Activated CD8-positive, alpha-beta T cell treated with anti-CD3 and anti-CD28 coated beads for 36 hours (primary cell): ENCODE data around the gene NPM1. TPM values are rescaled to one million over a fixed set of nuclear protein-coding genes. Genes with fewer than 3 reads are reported as not detected.
"Not testable (repeated sequence)": the region's sequence is repeated elsewhere in the genome, so short reads cannot be mapped to it uniquely, and the experiment has no call there.

ENCODE experiments used
- ATAC-seq: fragments of 200-7000 bp; cut with Tn5 transposase; one replicate; pipeline ENCODE4 v1.10.0; 2021; ENCODE audit warnings: mild to moderate bottlenecking, moderate library complexity
- CTCF ChIA-PET: fragments of 350-600 bp; sonication (Branson Sonifier 250); formaldehyde crosslinking; loops from one replicate; lab custom pipeline; 2021; ENCODE audit warnings: antibody characterized with exemption; lab: Charles Lee
- POLR2A ChIA-PET: fragments of 350-600 bp; sonication (Branson Sonifier 250); formaldehyde crosslinking; loops from one replicate; lab custom pipeline; 2021; ENCODE audit warnings: antibody characterized with exemption; lab: Charles Lee
- DNase-seq: peaks from one replicate; pipeline ENCODE4 v3.0.0-alpha.2; 2020
- H3K27ac Mint-ChIP-seq: one replicate; pipeline ENCODE4 v1.8.0; 2021; ENCODE audit warnings: mild to moderate bottlenecking, mixed read lengths
- H3K27me3 Mint-ChIP-seq: one replicate; pipeline ENCODE4 v1.8.0; 2021; ENCODE audit warnings: mixed read lengths
- H3K36me3 Mint-ChIP-seq: one replicate; pipeline ENCODE4 v1.8.0; 2021; ENCODE audit warnings: low read depth, mixed read lengths
- H3K4me1 Mint-ChIP-seq: one replicate; pipeline ENCODE4 v1.8.0; 2021; ENCODE audit warnings: low read depth, mixed read lengths
- H3K4me3 Mint-ChIP-seq: one replicate; pipeline ENCODE4 v1.8.0; 2021; ENCODE audit warnings: mild to moderate bottlenecking, moderate library complexity, mixed read lengths
- H3K9me3 Mint-ChIP-seq: one replicate; pipeline ENCODE4 v1.8.0; 2021; ENCODE audit warnings: mixed read lengths
- intact Hi-C: fragments of 100-400 bp; cut with micrococcal nuclease; formaldehyde crosslinking; loops from one replicate; pipeline ENCODE4 v1.10.0; 2022
- total RNA-seq, 2 experiments: library from RNA; stranded (reverse); gene quantifications; one replicate each; pipeline ENCODE4 v1.2.3, GENCODE V29; 2021
- TF ChIP-seq, protein P1 (sequence below): fragments of 200-600 bp; IDR thresholded peaks from one replicate; pipeline ENCODE4 v1.8.0; 2022; ENCODE audit warnings: antibody characterized with exemption, mild to moderate bottlenecking

The NPM1 gene
- total RNA-seq, 2 experiments from 2014 or later: 3,203 to 3,498 TPM

GRCh38 chr5:171397190-171397589 is 9.5 kb downstream of the NPM1 start:
- Mint-ChIP-seq H3K4me3 (peak overlapping the region; percentile 50), H3K27ac (peak overlapping the region; percentile 59), H3K9me3 (no peaks in the 10 kb centered on the region), H3K36me3 (peaks cover 91% of the 10 kb centered on the region), H3K27me3 (no peaks in the 10 kb centered on the region), H3K4me1 (peaks cover 68% of the 10 kb centered on the region)
- ChIA-PET CTCF (no interaction called here), POLR2A (interaction anchor here (0.7 to 10.5 kb wide), 4 partner anchors 9 to 58 kb away, joined by 3 to 162 read pairs (median 47); partner anchors contain the start of gene NPM1)
- intact Hi-C loops: no loop called here
- DNase-seq (no peak), ATAC-seq (no peak)
- TF ChIP-seq, protein P1, sequence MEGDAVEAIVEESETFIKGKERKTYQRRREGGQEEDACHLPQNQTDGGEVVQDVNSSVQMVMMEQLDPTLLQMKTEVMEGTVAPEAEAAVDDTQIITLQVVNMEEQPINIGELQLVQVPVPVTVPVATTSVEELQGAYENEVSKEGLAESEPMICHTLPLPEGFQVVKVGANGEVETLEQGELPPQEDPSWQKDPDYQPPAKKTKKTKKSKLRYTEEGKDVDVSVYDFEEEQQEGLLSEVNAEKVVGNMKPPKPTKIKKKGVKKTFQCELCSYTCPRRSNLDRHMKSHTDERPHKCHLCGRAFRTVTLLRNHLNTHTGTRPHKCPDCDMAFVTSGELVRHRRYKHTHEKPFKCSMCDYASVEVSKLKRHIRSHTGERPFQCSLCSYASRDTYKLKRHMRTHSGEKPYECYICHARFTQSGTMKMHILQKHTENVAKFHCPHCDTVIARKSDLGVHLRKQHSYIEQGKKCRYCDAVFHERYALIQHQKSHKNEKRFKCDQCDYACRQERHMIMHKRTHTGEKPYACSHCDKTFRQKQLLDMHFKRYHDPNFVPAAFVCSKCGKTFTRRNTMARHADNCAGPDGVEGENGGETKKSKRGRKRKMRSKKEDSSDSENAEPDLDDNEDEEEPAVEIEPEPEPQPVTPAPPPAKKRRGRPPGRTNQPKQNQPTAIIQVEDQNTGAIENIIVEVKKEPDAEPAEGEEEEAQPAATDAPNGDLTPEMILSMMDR: no peak

DNA sequence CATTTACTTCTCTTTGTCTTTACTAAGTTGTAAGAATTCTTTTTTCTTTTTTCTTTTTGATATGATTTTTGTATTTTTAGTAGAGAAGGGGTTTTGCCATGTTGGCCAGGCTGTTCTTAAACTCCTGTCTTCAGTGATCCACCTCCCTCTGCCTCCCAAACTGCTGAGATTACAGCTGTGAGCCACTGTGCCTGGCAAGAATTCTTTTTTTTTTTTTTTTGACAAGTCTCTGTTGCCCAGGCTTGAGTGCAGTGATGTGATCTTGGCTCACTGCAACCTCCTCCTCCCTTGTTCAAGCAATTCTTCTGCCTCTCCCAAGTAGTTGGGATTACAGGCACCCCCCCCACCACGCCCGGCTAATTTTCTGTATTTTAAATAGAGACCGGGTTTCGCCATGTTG is 9.9 kb downstream of the NPM1 start:
- ChIA-PET POLR2A (interaction anchor here (0.7 to 10.5 kb wide), 3 partner anchors 10 to 59 kb away, joined by 3 to 162 read pairs (median 86); partner anchors contain the start of gene NPM1), CTCF (no interaction called here)
- DNase-seq (no peak), ATAC-seq (no peak)
- H3K27ac Mint-ChIP-seq: no peak overlapping the region
- H3K4me1 Mint-ChIP-seq: peaks cover 65% of the 10 kb centered on the region
- H3K27me3 Mint-ChIP-seq: no peaks in the 10 kb centered on the region
- peaks cover 87% of the 10 kb centered on the region for H3K36me3 Mint-ChIP-seq
- intact Hi-C loops: no loop called here
- no peaks in the 10 kb centered on the region for H3K9me3 Mint-ChIP-seq
- TF ChIP-seq, protein P1: no peak
- peak overlapping the region; percentile 50 for H3K4me3 Mint-ChIP-seq

DNA sequence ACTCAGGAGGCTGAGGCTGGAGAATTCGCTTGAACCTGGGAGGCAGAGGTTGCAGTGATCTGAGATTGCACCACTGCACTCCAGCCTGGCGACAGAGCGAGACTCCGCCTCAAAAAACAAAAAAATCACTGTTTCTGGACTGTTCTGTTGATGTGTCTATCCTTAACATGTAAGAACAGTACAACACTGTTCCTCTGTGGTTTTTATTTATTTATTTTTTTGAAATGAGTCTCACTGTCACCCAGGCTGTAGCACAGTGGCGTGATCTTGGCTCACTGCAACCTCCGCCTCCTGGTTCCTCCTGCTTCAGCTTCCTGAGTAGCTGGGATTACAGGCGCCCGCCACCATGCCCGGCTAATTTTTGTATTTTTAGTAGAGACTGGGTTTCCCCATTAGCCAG is 11.0 kb downstream of the NPM1 start:
- H3K36me3 Mint-ChIP-seq: peaks cover 78% of the 10 kb centered on the region
- H3K27me3 Mint-ChIP-seq, ATAC-seq, intact Hi-C loops, H3K27ac Mint-ChIP-seq, H3K9me3 Mint-ChIP-seq, DNase-seq, CTCF ChIA-PET, H3K4me3 Mint-ChIP-seq: not testable (repeated sequence)
- POLR2A ChIA-PET: interaction anchor here (4.8 to 10.5 kb wide), 2 partner anchors 11 kb away, joined by 86 to 162 read pairs; partner anchors contain the start of gene NPM1
- peaks cover 57% of the 10 kb centered on the region for H3K4me1 Mint-ChIP-seq

DNA sequence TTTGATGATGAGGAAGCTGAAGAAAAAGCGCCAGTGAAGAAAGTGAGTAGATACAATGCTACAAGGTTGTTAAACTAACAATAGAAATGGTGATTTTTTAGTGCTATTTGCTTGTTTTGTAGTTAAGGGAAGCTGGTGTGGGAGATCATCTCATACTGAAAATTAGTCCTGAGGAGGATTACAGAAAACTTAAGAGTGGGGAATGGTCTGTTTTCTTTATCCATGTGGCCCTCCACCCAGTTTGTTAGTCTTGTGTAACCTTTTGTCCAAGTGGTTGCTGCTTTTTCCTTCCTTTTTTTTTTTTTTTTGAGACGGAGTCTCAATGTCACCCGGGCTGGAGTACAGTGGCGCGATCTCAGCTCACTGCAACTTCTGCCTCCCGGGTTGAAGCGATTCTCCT is 12.5 kb downstream of the NPM1 start:
- Mint-ChIP-seq H3K36me3 (peaks cover 70% of the 10 kb centered on the region), H3K9me3 (no peaks in the 10 kb centered on the region), H3K4me1 (peaks cover 48% of the 10 kb centered on the region), H3K27me3 (no peaks in the 10 kb centered on the region), H3K4me3 (peak overlapping the region; percentile 1), H3K27ac (peak overlapping the region; percentile 27)
- ATAC-seq (no peak), DNase-seq (no peak)
- POLR2A ChIA-PET: interaction anchor here (1.1 to 10.5 kb wide), 4 partner anchors 8 to 12 kb away, joined by 3 to 162 read pairs (median 53); partner anchors contain the start of gene NPM1
- intact Hi-C loops: no loop called here
- TF ChIP-seq, protein P1: no peak
- CTCF ChIA-PET: interaction anchor here (0.9 to 1.5 kb wide), 2 partner anchors 12 to 18 kb away, joined by 4 read pairs; no protein-coding TSS in a partner anchor

GRCh38 chr5:171401167-171401947 is 13.7 kb downstream of the NPM1 start:
- Mint-ChIP-seq H3K36me3 (peaks cover 70% of the 10 kb centered on the region), H3K9me3 (no peaks in the 10 kb centered on the region), H3K27ac (peak overlapping the region; percentile 27), H3K27me3 (no peaks in the 10 kb centered on the region), H3K4me3 (no peak overlapping the region), H3K4me1 (peaks cover 53% of the 10 kb centered on the region)
- intact Hi-C loops: no loop called here
- ChIA-PET POLR2A (interaction anchor here (1.1 to 10.5 kb wide), 4 partner anchors 9 to 13 kb away, joined by 3 to 162 read pairs (median 53); partner anchors contain the start of gene NPM1), CTCF (interaction anchor here (1.5 kb wide), 1 partner anchor 17 kb away, joined by 4 read pairs; no protein-coding TSS in a partner anchor)
- TF ChIP-seq, protein P1: no peak
- no peak for ATAC-seq
- DNase-seq: no peak

DNA sequence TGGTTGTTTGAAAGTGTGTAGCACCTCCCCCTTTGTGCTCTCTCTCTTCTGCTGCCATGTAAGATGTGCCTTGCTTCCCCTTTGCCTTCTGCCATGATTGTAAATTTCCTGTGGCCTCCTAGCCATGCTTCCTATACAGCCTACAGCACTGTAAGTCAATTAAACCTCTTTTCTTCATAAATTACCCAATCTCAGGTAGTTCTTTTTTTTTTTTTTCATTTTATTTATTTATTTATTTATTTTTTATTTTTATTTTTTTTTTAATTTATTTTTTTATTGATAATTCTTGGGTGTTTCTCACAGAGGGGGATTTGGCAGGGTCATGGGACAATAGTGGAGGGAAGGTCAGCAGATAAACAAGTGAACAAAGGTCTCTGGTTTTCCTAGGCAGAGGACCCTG is 15.1 kb downstream of the NPM1 start:
- H3K27me3 Mint-ChIP-seq, CTCF ChIA-PET, H3K4me3 Mint-ChIP-seq, DNase-seq, intact Hi-C loops, ATAC-seq, H3K9me3 Mint-ChIP-seq, H3K27ac Mint-ChIP-seq, POLR2A ChIA-PET: not testable (repeated sequence)
- Mint-ChIP-seq H3K36me3 (peaks cover 69% of the 10 kb centered on the region), H3K4me1 (peaks cover 50% of the 10 kb centered on the region)
